ENCODE results near the gene CALHM4.

Gene CALHM4

GRCh38 chr6:116514111-116514510 lies 39.4 kb upstream of the CALHM4 start:
- no peaks in the 10 kb centered on the region for H3K27me3 ChIP-seq (ENCODE audit: insufficient read depth, poor library complexity, severe bottlenecking)
- TF ChIP-seq REST (IDR thresholded peaks at IDR 0.05; ENCODE audit: insufficient replicate concordance, low read depth): no peak
- no peak for TF ChIP-seq CTCF (IDR thresholded peaks at IDR 0.05; ENCODE audit: insufficient read depth, low read length)
- TF ChIP-seq SPI1 (IDR thresholded peaks at IDR 0.05; ENCODE audit: borderline replicate concordance, low read depth): peak; percentile 92
- no peak for TF ChIP-seq GABPA (IDR thresholded peaks at IDR 0.05; ENCODE audit: low read depth)
- no peak overlapping the region for H3K4me3 ChIP-seq (replicated peaks; ENCODE audit: insufficient read depth, low read length)
- peak in 1 of 2 experiments; percentile 38 for DNase-seq (ENCODE audit: low read depth in 1 of 2, low spot score in 1 of 2)
- H3K27ac ChIP-seq (replicated peaks): no peak overlapping the region

DNA sequence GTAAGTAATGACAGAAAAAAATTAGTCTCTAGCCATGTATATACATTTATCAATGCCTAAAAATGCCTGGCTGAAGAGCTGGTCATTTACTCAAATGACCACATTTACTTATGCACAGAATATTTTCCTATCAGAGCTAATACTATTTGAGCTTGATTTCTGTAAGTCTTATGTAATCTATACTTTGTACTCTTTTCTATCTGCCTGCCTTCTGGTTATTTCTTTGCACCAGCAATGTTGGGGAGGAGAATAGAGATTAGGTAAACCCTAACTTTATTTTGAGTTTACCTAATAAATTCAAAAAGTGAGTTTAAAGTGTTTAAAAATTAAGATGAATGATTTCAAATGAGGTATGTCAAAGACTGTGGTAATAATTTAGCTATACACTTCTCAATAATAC lies 38.4 kb upstream of the CALHM4 start:
- H3K27me3 ChIP-seq (ENCODE audit: insufficient read depth, poor library complexity, severe bottlenecking): no peaks in the 10 kb centered on the region
- H3K27ac ChIP-seq (replicated peaks): no peak overlapping the region
- TF ChIP-seq REST (IDR thresholded peaks at IDR 0.05; ENCODE audit: insufficient replicate concordance, low read depth): no peak
- TF ChIP-seq GABPA (IDR thresholded peaks at IDR 0.05; ENCODE audit: low read depth): no peak
- TF ChIP-seq CTCF (IDR thresholded peaks at IDR 0.05; ENCODE audit: insufficient read depth, low read length): no peak
- TF ChIP-seq SPI1 (IDR thresholded peaks at IDR 0.05; ENCODE audit: borderline replicate concordance, low read depth): no peak
- TF ChIP-seq POLR2AphosphoS5 (IDR thresholded peaks at IDR 0.05; ENCODE audit: low read depth): no peak
- H3K4me3 ChIP-seq (replicated peaks; ENCODE audit: insufficient read depth, low read length): no peak overlapping the region
- DNase-seq (ENCODE audit: low read depth in 1 of 2, low spot score in 1 of 2): no peak

DNA sequence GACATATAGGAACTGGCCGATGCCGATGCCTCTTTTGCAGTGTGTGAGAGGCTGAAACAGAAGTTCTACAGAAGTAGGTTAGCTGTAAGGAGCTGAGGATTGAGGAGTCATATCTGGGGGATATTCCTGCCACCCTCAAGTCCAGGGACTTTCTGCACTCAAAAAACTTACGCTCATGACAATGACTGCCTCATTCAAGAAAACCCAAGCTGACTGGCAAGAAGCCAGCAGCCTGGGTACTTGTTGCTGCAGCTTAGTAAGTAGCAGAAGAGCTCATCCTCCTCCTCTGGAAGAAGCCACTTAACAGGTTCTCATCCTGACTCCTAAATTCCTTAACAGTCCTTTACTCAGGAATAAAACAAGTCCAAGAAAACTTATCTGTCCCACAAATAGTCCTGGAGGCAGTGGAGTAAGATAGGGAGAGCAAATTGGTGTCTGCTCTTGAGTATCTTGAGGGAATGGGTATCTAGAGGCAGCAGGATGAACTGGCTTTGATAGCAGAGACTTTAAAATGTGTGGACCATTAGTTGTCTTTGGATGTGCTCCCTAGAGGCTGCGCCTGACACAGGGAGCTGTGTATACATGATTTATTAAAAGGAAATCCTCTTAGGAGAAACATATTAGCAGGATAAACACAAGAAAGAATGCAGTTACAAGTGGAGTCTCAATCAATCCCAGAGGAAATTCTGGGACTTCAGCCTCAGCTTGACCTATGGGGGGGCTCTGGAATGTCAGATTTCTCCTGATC lies 34.8 kb upstream of the CALHM4 start:
- TF ChIP-seq POLR2AphosphoS5 (IDR thresholded peaks at IDR 0.05; ENCODE audit: low read depth) (no peak), GABPA (IDR thresholded peaks at IDR 0.05; ENCODE audit: low read depth) (no peak), CTCF (IDR thresholded peaks at IDR 0.05; ENCODE audit: insufficient read depth, low read length) (no peak), REST (IDR thresholded peaks at IDR 0.05; ENCODE audit: insufficient replicate concordance, low read depth) (no peak), SPI1 (IDR thresholded peaks at IDR 0.05; ENCODE audit: borderline replicate concordance, low read depth) (no peak)

More for the DNA sequence above, 34.8 kb upstream of the CALHM4 start:
- Histone ChIP-seq H3K27me3 (ENCODE audit: insufficient read depth, poor library complexity, severe bottlenecking) (no peaks in the 10 kb centered on the region), H3K27ac (replicated peaks) (no peak overlapping the region), H3K4me3 (replicated peaks; ENCODE audit: insufficient read depth, low read length) (no peak overlapping the region)
- no peak for DNase-seq (ENCODE audit: low read depth in 1 of 2, low spot score in 1 of 2)
